DOHH2 (cell line): ENCODE data around the gene HPSE.

Experiments used
- CTCF ChIP-seq: fragments of 200-600 bp; sonication (generic); IDR thresholded peaks from one replicate; pipeline ENCODE4 v1.5.1; 2014; ENCODE audit warnings: antibody characterized with exemption, mild to moderate bottlenecking, low read depth, low read length; ENCODE audit not compliant: poor library complexity, severe bottlenecking
- EZH2phosphoT487 ChIP-seq: fragments of 200-600 bp; sonication (generic); IDR thresholded peaks from 2 replicates; pipeline ENCODE4 v1.6.1; 2017; ENCODE audit warnings: borderline replicate concordance, mild to moderate bottlenecking, antibody characterized with exemption, low read length, moderate library complexity, mixed read lengths

- TF ChIP-seq CTCF (no peak), EZH2phosphoT487 (no peak)
These were observed 72.0 kb downstream of the HPSE start for GRCh38 chr4:83262682-83263081.
